HG03097 (cell line): ENCODE measurements around the gene KCNIP4.
"Not testable (repeated sequence)": the region's sequence is repeated elsewhere in the genome, so short reads cannot be mapped to it uniquely, and the experiment has no call there.

Experiments used
- ATAC-seq: cut with Tn5 transposase; IDR thresholded peaks from one replicate; pipeline ENCODE4 v1.9.1; 2021; ENCODE audit not compliant: unreplicated experiment, low FRiP score

Gene KCNIP4

DNA sequence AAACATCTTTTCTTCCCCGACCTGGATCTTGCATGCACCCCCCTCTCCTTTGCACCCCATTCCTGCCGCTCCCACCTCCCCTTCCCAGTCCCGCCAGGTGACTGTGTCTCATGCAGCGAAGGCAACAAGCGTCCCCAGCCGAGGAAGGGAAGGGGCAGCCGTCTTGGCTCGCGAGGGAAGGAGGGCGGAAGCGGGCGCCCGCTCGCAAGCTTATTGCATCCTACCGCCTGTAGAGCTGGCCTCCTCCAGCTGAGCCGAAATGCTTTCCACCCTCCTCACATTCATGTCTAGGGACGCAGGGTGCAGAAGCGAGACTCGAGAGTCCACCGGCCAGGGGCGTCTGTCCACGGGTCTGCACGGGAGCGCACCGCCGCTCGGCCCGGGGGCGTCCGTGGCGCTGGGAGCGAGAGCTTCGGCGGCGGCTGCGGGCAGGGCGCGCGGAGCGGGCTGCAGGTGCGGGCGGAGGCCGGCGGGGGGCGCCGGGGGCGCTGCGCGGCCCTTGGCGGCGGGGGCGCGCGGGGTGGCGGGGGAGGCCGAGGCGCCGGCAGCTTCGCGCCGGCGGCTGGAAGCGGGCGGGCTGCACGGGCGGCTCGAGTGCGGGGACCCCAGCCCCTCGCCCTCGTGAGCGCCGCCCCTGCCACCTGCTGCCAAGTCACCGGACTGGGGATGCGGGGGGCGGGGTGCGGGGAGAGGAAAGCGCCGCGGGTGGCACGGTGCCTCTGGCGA lies at the start of gene KCNIP4:
TSS of gene KCNIP4 (minus strand) at position 426 of the 726 bp plus-strand sequence.
- no peak for ATAC-seq

DNA sequence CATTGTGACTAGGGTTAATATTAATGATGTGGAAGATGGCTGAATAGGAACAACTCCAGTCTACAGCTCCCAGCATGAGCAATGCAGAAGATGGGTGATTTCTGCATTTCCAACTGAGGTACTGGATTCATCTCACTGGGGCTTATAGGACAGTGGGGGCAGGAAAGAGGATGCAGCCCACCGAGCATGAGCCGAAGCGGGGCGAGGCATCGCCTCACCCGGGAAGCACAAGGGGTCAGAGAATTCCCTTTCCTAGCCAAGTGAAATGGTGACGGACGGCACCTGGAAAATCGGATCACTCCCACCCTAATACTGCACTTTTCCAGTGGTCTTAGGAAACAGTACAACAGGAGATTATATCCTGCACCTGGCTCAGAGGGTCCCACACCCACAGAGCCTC lies 48.0 kb upstream of the KCNIP4 start:
- ATAC-seq, result not testable (repeated sequence)

DNA sequence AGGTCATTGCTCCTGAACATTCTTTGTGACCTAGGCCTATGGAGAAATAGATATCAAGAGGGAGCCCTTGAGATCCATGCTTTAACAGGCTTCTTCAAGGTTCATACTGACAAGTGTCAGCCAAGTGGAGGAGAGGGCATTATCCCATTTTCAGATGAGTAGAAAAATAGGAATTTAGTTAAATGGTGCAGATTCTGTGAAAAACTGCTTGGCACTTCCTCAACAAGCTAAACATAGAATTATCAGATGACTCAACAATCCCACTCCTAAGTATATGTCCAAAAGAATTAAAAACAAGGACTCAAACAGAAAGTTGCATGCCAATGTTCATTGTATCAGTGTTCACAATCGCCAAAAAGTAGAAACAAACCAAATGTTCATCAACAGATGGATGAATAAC lies 43.8 kb upstream of the KCNIP4 start:
- no peak for ATAC-seq

DNA sequence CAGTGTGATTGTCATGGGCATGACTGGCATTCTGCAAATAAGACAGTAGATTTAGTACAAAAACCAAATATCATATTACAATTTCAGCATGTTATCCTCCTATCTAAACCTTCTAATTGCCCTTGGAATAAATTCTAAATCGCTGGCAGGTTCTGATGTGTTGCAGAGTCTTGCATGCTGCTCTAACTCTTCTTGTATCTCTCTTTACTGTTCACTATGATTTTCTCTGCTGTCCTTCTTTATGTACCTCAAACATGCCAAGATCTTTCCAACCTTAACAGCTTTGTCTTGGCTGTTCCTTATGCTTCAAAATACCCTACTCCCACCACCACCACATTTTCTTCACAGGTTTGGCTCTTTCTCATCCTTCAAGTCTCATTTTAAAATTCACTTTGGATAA lies 43.0 kb upstream of the KCNIP4 start:
- ATAC-seq, result no peak

DNA sequence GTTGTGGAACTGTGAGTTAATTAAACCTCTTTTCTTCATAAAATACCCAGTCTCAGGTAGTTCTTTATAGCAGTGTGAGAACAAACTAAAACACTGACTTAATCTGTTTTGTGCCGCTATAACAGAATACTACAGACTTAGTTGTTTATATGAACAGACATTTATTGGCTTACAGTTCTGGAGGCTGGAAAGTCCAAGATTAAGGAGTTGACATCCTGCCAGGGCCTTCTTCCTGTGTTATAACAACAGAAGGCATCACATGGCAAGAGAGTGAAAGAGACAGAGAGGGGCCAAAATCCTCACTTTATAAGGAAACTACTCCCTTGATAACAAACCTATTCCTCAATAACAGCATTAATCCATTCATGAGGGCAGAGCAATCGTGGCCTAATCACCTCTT lies 42.5 kb upstream of the KCNIP4 start:
- ATAC-seq, result no peak

DNA sequence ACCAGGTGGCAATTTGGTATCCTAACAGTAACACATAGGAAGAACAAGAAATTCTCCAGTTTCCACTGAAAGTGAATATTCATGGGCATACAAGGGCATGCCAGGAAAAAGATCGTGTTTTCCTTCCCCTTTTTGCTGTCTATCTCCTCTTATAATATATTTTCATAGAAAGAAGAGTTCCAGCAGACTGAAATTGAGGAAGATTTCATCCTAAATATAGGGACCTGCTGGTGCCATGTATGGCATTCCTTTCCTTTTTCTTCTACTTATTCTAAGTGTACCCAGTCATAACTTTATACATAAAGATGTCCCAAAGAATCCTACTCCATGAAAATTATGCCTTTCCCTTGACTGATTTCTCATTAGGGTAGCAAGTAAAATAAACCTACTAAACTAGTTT lies 40.8 kb upstream of the KCNIP4 start:
- no peak for ATAC-seq

DNA sequence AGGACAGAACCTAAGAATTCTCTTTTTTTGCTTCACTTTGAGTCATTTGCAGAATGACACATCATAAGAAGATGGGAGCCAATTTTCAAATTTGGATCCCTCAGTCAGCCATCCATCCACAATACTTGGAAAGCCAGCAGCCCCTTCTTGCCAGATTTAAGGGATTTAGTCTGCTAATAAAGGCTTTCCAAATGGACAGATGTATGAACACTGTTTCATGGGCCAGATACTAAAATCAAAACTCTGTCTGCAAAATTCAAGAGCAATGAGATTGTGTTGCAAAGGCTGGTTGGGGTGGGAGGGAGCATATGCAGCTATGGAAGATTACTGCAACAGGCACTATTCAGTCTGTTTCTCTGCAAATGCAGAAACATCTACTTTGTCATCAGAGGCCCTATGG lies 37.7 kb upstream of the KCNIP4 start:
- no peak for ATAC-seq

DNA sequence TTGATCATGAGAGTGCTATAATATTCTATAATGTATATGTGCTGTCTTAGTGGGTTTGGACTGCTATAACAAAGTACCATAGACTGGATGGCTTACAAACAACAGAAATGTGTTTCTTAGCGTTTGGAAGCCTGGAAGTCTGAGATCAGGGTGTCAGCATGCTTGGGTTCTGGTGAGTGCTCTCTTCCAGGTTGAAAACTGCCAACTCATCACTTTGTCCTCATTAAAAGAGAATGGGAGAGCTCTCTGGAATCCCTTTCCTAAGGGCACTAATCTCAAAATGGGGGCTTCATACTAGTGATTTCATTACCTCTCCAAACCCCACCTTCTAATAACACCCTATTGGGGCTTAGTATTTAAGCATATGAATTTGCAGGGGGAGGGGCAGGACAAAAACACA lies 33.5 kb upstream of the KCNIP4 start:
- no peak for ATAC-seq

DNA sequence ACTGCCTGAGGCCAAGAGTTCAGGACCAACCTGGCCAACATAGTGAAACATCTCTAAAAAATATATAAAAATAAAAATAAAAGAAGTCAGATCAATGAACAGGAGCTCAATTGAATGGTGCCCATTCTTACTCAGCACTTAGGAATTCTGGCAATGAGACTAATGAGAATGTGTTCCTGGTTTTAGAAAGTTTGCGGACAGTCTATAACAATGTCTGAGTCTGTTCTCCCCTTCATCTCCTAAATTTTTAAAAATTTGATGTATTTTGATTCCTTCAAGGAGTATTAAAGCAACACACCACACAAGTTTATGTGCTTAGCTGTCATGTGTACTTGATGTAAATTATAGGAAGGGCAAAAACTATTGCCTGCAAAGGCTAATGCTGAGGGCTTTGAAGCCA lies 30.6 kb upstream of the KCNIP4 start:
- ATAC-seq, result no peak

DNA sequence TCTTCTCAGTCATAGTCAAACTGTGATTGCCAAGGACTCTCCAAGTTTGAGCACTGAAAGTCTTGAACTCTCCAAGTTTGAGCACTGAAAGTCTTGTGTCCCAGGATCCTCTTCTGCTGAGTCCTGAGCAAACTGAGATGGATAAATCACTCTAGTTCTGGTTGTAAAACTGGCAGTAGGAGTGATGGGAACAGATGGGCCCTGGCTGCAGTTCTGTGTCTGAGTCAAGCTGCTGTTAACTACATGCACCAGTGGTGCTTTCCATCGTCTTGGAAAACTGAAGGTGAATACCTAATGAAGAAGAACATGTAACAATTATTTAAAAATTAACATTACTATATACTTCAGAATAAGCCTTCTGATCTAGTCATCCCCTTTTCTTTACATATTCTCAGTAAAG lies 27.6 kb upstream of the KCNIP4 start:
- no peak for ATAC-seq

DNA sequence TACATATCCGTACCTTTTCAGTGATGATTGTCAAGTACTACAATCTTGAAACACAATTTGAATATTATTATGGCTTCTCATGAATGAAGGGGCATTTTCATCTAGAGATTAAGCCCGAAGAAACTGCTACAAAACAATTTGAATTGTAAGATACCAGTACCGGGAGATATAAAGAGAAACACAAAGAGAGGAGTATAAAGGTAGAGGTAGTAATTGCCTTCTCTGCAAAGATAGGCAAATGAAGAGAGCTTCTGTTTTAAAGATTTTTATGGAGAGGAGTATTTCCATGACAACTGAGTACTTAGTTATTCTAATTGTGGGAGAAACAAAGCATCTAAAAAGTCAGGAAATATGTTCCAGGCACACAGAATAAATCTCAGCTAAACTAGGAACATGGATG lies 25.3 kb upstream of the KCNIP4 start:
- no peak for ATAC-seq

DNA sequence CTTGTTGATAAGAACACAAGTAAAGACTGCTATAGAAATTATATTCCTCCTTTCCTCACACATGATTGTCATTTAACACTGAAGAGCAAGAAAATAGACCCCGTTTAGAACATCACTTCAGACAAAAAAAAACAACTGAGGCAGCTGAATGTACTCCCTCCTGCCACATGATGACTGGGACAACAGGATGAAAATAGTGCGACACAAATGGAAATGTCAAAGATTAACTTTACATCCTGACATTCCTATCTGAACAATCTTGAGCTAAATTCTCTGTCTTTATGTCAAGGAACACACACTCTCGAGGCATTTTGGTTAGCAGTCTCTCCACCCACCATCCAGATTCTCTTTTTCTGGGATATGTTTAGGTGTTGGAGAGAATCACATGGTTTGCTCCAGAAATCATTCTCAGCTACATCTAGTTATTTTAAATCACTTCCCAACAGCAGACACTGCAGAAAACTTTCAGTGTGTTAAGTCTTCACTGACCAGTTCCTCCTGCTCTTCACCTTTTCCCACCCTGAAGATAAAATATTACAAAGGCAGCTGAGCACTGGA lies 16.3 kb upstream of the KCNIP4 start:
- ATAC-seq, result no peak

DNA sequence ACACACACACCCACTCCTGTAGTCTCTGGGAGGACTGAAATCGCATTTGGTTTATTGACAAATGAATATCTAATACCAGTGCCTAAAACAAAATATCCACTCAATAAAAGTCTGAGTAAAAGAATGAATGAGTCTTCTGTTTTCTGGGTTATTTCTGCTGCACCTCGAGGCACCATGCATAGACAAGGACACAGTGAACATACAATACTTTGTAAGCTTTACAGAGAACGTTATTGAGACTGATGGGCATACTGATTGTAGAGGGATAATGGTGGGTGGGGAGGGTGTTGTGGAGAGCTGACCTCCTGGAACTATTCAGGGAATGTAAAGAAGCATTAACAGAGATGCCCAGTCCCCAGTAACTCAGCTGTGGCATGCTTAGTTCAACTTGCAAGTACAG lies 14.1 kb upstream of the KCNIP4 start:
- no peak for ATAC-seq

DNA sequence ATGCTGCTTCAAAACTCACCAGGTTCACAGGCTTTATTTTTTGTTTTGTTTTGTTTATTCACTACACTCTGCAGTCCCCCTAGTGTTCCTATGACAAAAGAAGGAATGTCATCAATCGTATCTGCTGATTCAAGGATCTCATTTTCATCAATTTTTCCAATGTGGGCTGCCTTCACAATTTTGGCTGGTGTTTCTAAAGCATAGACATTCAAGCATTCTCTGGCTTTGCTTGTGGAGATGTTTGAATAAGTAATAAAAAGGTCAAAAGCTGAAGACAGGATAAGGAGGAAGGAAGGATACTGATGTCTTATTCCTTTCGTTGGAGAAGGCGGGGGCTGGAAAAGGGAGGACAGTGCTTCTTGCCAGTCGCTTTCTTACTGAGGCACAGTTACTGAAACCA lies 12.2 kb upstream of the KCNIP4 start:
- ATAC-seq, result no peak

DNA sequence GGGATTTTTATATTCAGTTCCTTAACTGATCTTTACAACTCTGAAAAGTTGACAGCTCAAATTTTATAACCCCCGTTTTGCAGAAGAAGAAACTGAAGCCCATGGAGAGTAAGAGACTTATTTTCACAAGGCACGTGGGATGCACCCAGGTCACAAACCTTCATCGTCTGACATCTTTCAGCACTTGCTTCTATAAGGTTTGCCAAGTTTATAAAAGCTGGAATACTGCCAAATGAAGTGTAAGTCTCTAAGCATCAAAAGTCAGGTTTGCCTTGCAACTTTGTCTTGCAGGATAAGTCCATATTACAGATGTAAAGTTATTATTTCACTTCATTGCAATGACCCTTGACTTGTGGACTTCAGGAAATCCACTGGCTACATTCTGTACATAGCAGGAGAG lies 6.3 kb upstream of the KCNIP4 start:
- ATAC-seq, result no peak

DNA sequence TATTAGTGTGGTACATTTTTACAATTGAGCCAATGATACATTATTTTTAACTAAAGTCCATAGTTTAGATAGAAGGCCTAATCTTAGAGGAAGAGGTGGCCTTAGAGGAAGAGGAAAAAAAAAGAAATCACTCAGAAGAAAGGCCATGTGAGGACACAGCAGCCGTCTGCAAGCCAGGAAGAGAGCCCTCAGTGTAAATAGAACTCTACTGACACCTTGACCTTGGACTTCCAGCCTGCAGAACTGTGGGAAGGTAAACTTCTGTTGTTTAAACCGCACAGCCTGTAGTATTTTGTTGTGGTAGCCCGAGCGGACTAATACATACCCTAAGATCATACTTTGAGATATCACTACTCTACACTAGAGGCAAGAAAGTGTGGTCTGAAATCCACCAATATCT lies 5.1 kb upstream of the KCNIP4 start:
- no peak for ATAC-seq

DNA sequence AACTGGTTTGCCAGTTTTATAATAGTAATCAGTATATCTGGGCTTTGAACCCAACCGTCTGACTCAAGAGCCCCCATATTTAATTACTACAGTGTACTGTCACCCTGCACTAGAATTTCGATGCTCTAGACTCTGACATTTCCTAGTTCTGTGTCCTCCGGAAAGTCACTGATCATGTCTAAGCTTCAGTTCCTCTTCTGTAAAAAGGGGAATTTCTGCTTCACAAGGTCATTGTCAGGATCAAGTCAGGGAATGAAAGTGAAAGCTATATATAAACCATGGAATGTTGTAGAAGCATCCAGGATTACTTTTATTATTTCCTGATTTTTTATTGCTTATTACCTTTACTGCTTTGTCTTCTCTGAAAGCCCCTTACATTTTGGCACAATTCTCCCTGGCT lies 4.0 kb upstream of the KCNIP4 start:
- ATAC-seq, result no peak

DNA sequence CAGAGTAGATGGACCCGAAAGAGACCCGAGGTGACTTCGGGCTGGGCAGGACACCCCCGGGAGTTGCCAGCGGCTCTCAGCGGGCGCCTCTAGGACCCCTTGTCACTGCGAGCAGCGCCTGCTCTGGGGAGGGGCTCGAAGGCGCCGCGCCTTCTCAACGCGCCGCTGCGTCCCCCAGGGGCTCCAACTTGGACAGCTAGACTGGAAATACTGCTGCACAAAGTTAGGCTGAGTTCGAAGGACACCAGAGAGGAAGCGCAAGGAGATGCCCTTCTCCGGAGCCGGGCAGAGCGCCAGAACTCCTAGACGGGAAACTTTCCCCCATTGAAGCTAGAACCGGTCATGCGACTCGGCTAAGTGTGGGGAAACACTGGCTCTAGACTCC lies 493 bp upstream of the KCNIP4 start:
- no peak for ATAC-seq

DNA sequence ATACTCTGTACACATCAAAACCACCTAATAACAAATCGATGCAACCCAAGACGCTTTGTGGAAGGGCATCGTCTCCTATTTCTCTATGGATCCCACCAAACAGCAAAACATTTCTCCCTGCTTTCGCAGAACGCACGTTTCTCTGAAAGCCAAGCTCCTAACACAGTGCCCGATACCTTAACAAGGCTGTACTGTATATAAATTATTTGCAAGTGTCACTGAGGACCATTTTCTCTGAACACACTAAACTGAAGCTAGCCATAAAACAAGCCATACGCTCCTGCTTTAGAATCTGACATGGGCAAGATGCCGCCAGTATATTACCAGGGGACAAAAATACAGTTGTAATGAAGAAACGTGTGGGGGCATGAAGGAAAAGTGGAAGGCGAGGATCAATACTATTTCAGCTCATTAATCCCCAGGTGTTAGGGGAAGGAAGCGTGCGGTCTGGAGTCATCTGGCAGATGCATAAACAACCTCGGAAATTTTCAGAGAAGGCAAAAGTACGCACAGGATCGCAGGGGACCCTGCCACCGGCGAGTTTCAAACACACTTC lies 703 bp downstream of the KCNIP4 start:
- ATAC-seq, result no peak

DNA sequence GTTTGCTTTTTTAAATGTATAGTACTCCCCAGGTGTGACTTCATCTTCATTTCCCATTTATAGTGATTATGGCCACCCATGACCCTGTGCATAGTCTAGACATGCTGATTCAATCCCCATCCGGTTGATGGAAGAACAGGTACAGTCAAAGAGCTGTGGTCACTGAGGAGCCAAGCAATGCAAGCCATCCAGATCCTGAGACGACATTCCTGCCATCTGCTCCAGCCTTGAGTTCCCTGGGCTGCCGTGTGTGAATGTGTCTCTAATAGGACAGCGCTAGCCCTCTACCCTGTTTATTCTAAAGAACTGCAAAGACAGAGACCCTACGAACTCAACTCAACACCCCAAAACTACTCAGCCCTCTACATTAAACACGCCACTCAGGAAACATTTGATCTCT lies 1.7 kb downstream of the KCNIP4 start:
- no peak for ATAC-seq

DNA sequence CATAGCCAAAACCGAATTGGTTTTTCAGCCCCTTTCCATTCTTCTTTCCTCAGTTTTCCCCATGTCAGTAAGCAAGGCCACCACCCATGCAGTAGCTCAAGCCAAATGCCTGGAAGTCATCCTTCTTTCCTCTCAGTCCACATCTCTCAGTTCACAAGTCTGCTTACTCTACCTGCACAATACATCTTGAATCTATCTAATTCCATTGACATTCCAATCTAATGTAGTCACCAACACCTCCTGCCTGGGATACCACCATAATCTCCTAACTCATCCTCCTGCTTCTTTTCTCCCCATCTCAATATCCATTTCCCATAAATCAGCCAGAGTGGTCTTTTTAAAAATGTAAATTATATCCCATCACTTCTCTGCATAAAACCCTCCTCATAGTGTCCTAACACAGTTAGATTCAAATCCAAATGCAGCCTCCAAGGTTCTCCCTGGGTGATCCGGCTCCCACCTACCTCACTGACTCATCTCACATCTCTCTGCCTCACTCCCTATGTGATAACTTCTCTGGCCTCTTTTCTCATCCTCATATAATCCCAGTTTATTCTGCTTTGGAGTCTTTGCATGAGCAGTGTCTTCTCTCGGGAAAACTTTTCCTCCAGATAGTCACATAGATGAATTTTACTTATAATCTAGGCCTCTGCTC lies 26.9 kb downstream of the KCNIP4 start:
- no peak for ATAC-seq

DNA sequence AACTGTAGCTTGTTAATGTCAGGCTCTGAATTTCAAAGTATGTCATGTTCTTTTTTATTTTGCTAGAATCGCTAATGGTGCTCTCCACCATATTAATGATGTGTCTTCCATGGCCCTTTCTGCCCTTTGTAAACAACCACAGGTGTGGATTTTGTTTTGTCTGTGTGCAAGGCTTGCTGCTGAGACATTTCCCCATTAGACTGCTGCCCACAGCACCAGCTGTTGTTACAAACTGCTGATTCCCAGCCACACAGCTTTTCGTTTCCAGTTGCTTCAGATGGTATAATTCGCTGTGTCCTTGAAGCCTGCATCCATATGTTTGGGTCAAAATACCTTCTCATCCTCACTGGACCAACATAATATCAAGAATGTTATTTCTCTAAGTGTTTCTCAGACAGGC lies 32.8 kb downstream of the KCNIP4 start:
- no peak for ATAC-seq
